ENCODE data around the gene LDLR.
"Not testable (repeated sequence)": the region's sequence is repeated elsewhere in the genome, so short reads cannot be mapped to it uniquely, and the experiment has no call there.

LDLR gene

DNA sequence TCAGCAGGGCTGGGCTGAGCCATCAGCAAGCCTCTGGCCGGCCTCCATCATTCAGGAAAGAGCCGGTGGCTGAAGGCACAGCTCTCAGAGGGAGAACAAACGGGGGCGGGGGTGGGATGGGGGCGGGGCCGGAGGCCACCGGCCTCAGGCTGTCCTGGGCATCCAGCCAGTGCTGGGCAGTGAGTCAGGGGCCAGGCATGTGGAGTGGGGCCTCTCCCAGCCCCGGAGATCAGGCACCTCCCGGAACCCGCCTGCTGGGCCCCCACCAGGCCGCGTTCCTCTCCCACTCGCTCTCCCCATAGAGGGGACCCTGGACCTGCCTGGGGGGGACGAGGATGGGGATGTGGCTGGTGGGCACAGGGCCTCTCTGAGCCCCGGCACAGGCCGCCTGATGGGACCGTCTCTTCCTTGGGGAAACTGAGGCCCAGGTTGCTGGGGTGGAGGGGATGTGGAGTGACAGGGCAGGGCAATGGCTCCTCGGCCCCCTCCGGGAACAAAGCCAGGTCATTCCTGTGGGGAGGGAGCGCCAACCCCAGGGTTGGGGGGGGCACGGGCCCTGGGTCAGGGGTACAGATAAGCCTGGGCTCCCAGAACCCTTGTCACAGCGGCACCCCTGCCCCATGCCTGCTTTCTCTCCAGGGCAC is 53.4 kb downstream of the LDLR start:
- no peak for DNase-seq

DNA sequence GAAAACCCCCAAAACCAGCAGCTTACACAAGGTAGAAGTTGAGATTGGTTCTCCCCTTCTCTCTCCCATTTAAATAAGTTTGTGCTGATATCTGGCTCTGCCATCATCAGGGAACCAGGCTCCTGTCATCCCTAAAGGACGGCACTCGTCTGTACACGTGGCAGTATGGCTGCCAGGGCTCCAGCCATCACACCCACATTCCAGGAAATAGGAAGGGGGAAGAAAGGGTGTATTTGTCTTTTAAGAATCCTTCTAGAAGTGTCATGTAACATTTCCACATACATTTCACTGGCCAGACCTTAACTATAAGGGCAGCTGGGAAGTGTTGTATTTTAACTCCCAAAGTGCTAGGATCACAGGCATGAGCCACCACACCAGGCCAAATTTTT is 56.3 kb downstream of the LDLR start:
- DNase-seq = no peak

DNA sequence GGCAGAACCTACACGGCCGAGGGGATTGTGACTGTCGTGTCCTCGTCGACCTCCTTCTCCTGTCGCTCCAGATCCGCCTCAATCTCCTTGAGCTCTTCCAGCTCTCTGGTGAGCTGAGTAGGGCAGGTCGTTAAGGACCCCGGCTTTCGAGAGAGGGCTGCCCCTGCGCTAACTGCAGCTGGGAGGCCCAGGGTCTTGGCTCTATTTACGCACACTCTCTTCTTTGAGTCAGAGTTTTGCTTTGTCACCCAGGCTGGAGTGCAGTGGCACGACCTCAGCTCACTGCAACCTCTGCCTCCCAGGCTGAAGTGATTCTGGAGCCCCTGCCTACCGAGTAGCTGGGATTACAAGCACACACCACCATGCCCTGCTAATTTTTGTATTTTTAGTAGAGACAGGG is 58.7 kb downstream of the LDLR start:
- DNase-seq = no peak

DNA sequence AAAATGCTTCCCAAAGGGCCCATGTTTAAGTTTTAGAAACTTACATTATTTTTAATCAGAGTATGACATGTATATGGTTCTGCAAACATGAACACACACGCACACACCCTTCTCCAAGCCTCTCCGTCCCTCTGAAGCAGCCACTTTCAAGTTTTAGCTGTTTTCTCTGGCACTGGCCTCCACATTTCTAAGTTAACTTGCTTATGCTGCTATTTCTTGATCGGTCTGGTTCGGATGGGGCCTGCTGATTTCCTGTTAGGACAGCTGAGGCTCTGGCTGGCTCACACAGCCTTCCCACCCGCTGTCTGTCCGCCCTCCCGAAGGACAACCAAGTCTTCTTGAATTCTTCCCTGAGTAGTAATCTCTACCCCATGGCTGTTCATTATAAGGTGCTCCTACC is 61.9 kb downstream of the LDLR start:
- no peak for DNase-seq

DNA sequence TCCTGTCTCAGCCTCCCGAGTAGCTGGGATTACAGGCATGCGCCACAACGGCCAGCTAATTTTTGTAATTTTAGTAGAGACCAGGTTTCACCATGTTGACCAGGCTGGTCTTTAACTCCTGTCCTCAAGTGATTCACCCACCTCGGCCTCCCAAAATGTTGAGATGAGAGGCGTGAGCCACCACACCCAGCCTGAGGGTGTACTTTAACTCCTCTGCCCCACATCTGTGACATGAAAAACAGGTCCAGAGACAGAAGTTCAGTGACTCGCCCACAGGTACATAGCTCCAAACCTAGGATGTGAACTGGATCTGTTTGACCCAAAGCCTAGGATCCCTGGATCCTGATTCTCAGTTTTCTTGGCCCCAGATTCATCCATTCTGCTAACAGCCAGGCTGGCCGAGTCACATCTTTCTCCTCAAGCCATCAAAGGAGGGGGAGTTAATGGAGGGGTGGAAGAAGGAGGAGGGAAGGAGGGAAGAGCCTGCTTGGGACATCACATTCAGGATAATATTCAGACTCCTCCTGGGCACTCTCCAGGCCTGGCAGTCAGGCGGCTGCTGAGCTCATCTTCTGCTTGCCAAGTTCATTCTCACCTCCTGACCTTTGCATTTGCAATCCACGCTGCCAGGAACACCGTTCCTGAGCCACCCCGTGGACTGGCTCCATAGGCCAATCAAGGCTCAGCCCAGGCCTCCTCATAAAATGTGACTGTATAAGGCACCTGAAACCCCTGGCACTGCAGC is 63.2 kb downstream of the LDLR start:
- DNase-seq = no peak

DNA sequence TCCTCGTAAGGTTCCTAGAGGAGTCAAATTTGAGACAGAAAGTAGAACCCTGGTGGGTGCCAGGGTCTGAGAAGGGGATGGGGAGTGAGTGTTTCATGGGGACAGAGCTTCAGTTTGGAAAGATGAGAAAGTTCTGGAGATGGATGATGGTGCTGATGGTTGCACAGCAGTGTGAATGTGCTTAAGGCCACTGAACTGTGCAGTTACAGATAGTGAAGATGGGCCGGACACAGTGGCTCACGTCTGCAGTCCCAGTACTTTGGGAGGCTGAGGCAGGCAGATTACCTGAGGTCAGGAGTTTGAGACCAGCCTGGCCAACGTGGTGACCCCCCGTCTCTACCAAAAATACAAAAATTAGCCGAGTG is 65.4 kb downstream of the LDLR start:
- no peak for DNase-seq

DNA sequence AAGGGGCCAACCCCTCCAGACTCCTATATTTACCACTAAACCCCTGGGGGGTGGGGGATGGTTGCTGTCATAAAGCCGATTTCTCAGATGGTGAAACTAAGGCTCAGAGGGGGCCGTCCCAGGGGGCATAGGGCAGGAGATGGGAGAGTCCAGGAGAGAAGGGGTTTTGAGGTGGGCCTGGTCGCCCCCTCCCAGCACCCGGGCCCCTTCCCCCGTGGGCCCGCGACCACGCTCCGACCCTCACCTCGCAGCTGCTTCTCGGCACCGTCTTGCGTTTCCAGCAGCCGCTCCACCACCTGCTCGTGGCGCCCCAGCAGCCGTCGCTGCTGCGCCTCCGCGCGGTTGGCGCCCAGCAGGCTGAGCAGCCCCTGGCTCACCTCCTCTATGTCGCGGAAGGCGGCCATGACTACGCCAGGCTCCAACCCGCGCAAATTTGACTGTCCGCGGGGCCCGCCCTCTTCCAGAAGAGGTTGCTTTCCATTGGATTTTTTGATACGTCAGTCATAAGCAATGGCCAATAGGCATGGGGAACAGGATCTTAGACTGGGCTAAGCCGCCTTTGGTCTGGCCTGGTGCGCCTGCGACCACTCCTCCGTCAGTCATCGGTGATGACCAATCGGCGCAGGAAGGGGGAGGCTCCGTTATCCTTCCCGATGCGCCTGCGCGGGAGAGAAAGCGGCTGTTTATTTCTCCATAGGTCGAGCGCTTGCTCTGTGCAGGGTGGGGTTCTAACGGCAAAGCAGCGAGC is 66.3 kb downstream of the LDLR start, which contains the start of gene SPC24:
SPC24 (minus strand) TSS at position 410 of the 748 bp plus-strand sequence; CDS start at position 404, 6 bp downstream.
- peak; percentile 84 for DNase-seq

DNA sequence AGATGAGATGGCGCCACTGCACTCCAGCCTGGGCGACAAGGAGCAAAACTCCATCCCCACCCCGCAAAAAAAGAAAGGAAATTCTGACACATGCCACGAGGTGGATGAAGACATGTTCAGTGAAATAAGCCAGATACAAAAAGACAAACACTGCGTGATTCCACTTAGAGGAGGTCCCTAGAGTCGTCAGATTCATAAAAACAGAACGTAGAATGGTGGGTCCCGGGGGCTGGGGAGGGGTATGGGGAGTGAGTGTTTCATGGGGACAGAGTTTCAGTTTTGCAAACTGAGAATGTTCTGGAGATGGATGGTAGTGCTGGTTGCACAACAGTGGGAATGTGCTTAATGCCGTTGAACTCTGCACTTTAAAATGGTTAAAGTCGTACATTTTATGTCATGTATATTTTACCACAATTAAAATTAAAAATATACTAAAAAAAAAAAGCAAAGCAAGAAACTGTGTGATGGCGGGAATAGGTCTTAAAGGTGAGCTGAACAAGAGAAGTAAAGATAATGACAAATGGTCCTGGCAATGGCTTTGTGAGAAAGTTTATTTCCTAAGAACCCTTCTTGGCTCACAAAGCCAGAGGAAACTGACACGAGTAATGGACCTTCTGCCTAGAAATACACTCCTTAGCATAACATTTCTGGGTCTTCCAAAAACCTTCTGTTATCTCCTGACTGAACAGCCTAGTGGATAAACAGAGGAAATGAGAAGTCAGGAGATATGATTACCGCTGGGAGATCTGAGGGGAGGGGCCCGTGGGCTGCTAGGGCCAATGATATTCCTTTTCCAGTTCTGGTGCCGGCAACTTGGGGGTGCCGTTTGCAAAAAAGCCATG is 70.6 kb downstream of the LDLR start:
- DNase-seq = no peak

DNA sequence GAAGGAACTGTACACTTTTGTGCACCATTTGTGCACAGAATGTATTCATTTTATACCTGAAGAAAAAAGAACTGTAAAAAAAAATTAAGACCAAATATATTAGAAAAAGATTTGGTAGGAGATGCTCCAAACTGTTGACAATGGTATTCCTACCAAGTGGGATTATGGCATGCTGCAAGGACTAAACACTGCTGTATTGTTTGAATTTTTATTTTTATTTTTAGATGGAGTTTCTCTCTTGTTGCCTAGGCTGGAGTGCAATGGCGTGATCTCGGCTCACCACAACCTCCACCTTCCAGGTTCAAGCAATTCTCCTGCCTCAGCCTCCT is 71.1 kb downstream of the LDLR start:
- not testable (repeated sequence) for DNase-seq

DNA sequence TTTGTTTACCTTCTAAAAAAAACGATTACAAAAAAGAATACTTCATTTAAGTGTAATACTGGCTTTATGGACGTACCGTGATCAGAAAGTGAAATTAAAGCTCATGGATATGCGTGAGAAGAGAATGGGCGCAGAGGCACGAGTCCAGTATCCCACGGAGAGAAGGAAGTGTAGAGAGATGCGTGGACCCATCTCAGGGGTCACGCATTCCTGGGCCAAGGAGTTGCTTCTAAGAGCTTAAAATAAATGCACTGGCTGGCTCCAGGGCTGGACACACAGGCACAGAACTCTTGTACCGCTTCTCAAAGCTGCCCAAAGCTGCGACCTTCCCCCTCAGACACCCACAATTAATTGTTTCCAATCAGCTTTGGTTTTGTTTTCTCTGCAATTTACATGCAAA is 75.0 kb downstream of the LDLR start:
- no peak for DNase-seq

DNA sequence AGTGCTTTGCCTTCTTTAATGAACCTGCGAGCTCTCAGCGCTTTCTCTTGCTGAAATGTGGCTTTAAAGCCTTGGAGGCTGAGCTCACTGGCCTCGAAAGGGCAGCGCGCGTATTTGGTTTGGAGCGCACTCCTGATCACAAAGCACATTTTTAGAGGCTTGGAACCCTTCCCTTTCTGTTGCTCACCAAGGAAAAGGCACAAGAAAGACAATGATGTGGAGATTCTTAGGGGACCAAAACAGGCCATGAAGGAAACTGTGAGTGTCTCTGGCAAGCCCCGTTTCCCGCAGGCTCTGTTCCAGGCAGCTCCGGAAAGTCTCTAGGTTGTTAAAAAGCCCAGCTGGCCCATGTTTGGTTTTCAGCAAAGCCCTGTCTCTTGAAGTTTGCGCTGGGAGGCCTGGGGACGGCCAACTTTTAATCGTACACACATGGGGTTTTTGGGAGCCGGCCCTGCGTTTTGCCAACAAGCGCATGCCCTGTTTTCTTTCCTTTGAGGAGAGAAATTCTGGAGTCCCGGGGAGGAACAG is 75.7 kb downstream of the LDLR start:
- no peak for DNase-seq

DNA sequence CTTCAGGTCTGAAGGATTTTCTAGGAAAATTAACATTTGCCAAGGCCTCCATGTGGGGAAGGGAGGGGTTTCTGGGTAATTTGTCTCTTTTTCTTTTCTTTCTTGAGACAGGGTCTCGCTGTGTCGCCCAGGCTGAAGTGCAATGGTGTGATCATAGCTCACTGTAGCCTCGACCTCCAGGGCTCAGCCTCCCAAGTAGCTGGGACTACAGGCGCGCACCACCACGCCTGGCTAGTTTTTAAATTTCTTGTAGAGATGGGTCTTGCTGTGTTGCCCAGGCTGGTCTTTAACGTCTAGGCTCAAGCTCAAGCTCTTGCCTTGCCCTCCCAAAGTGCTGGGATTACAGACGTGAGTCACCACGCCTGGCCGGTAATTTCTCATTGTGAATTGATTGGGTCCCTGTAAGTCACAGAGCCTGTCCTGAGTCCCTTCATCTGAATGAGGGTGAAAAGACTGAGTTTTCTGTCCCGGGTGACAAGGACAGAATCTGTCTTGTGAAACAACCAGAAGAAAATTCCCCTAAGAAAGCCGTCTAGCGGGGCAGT is 76.3 kb downstream of the LDLR start:
- DNase-seq = no peak

DNA sequence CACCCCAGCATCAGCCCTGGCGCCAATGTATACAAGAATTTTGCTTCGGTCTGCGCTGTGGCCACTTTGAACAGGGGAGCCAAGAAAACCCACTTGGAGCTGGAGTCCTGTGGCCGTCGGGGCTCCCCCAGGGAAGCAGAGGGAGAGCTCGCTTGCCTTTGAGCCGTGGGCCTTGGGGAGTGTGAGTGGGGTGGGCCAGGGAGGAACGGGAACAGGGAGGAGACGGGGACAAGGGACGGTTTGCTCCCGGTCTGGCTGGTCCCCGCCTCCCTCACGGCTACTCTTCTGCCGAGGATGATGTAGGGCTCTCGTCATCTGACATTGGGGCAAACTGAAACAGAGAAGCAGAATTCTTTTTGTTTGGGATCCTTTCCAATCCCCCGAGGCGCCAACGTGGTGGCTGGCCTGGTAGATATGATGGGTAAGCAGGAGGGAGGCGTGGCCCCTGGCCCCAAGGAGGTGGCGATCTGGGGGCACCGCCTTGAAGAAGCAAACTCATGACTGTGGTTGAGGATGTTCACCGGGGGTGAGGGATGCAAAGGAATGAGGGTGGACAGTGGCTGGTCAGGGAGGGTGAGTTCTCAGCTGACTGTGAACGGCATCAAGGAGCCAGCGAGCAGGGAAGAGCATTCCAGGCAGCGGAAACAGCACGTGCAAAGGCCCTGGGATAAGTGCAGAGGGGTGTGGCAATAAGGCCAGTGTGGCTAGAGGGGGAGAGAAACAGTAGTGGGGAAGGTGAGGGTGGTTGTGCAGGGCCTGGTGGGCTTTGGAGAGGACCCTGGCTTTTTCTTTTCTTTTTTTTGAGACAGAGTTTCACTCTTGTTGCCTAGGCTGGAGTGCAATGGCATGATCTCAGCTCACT is 77.2 kb downstream of the LDLR start:
- no peak for DNase-seq

DNA sequence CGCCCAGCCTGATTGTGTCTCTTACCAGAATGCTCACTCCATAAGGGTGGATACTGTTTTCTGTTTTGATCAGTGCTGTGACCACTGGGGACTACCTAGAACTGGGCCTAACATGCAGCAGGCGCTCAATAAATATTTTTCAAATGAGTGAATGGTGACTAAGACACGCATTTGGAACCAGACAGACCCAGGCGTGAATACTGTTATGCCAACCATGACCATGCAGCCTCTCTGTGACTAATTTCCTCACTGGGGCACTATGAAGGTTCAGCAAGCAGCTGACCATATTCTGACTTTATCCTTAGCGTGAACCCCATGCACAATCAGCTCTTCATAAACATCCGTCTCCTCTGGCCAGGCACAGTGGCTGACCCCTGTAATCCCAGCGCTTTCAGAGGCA is 79.3 kb downstream of the LDLR start:
- no peak for DNase-seq

DNA sequence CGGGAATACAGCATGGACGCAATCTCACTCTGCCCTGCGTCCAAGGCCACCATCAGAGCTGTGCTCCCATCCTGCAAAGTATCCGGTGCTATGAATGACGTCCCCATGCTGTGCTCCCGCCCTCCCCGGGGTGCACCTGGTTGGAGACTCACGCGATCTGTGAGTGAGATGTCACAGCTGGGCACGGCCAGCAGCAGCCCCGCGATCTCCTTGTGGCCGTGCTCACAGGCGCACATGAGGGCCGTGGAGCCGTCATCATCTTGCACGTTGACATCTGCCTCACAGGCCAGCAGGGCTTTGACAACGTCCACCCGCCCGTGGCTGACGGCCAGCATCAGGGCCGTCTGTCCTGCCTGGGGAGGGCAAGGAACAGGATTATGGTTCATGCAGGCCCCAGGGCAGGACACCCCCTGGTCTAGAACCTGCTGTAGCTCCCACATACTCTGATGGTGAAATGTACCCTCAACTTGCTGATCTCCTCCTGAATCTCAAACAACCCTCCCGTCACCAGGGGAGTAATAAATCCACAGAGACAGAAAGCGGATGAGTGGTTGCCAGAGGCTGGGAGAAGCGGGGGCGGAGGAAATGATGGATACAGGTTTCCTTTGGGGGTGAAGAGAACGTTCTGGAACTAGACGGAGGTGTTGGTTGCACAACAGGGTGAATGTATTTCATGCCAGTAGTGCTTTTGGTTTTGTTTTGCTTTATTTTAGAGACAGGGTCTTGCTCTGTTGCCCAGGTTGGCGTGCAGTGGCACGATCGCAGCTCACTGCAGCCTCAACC is 80.8 kb downstream of the LDLR start:
- no peak for DNase-seq

DNA sequence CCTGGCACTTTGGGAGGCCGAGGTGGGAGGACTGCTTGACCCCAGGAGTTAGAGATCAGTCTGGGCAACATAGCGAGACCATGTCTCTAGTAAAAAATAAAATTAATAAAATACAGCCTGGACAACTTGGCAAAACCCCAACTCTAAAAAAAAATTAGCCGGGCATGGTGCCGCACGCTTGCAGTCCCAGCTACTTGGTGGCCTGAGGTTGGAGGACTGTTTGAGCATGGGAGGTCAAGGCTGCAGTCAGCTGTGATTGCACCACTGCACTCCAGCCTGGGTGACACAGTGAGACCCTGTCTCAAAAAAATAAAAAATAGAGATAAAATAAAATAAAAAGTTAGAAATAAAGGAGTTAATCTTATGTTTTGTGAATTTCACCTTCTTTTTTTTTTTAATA is 81.9 kb downstream of the LDLR start:
- DNase-seq = no peak

DNA sequence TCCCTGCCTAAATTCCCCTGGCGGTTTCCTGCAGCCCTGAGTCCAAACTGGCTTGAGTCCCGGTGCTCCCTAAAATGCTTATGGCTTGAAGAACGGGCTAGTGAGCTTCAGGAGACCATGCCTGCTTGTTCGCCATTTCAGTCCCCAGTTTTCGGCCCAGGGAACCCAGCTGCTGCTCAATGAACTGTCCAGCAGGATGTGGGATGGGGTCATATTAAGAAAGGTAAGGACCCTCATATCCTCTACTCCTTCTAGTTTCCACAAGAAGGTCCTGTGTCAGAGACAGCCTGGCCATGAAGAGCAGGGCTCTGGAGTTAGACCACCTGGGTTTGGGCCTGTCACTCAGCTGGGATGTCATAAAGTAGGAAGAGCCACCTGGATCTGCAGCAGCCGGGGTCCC is 83.3 kb downstream of the LDLR start:
- DNase-seq = no peak

DNA sequence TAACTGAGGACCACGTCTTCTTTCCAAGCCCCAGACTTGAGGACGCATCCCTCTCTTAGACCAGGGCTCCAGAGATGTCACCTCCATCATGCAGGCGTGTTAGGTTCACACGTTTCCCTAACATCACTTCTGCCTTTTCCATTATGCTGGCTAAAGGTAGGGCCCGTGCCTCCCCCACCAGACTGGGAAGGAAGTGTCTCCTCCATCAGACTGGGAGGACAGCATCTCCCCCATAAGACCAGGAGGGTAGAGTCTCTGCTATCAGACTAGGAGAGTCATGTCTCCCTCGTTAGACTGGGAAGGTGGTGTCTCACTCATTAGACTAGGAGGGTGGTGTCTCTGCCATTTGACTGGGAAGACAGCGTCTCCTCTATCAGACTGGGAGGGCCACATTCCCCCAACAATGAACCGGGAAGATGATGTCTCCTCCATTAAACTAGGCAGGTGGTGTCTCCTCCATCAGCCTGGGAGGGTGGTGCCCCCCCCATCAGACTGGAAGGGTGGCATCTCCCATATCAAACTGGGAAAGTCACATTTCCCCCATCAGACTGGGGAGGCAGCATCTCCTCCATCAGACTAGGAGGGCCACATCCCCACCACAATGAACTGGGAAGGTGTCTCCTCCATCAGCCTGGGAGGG is 84.4 kb downstream of the LDLR start:
- DNase-seq = no peak

DNA sequence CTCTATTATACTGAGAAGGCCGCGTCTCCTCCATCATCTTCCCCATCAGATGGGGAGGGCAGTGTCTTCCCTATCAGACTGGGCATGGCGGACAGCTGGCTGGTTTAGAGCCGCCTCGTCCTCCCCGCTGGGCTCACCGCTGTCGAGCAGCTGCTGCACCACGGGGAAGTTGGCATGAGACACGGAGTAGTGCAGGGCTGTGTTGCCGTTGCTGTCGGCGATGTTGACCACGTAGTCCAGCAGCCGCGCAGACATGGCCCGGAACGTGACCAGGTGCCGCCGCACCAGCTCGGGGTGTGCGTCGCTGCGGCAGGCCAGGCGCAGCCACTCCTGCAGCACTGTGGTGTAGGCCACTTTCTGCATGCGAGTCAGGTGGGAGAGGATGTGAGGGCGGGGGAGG is 85.1 kb downstream of the LDLR start:
- no peak for DNase-seq

DNA sequence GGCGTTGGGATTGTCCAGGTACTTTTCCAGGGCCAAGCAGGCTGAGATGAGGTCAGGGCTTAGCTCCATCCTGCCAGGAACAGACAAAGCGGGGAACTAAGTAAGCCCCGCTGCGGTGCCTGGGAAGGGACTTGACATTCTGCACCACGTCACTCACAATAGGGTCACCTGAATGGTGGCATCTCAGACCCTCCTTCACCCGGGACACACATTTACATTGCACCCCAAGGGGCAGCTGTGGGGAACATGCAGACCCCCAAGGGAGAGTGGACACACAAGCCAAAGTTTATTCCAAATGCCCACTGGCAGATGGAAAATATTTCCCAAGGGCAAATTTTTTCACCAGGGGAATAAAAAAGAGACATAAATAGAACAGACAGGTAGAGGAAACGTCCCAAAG is 86.7 kb downstream of the LDLR start:
- DNase-seq = no peak

Measured in activated CD8-positive, alpha-beta memory T cell treated with anti-CD3 and anti-CD28 coated beads, Interleukin-2, amount 50 U/mL, for 4 hours (primary cell).